ENCODE data around the gene NAT8.
"Not testable (repeated sequence)": the region's sequence is repeated elsewhere in the genome, so short reads cannot be mapped to it uniquely, and the experiment has no call there.

Gene NAT8

DNA sequence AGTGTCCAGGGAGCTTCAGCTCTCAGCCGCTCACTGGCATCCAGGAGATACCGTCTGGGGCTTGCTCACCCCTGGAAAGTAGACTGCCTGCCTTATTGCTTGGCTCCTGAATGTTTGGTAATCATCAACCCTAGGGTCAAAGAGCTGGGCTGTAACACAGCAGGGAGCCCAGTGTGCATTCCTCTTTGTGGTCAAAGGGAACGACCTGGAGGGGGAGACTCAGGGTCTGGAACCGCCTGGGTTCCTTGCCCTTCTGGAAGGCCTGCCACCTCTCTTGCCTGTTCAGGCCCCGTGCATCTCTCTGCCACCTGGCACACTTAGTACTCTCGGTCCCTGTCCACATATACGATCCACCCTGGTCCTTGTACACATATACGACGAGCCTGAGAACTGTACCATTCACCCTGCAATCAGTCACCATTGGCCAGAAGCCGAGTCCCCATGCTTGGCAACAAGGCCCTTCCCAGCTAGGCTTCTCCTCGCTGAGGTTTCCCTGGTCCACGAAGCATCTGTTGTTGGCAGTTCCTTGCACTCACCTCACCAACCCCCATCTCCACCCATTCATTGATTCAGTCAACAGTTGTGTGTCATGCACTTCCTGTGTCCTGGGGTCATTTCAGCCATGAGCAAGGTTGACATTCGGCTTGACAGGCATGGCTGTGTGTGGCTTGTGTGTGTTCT, at the start of gene NAT8:
Gene NAT8, minus strand, starts transcription at position 85 of the 681 bp plus-strand sequence. CDS start 794 bp downstream, outside the sequence.
- FAIRE-seq: no peak

DNA sequence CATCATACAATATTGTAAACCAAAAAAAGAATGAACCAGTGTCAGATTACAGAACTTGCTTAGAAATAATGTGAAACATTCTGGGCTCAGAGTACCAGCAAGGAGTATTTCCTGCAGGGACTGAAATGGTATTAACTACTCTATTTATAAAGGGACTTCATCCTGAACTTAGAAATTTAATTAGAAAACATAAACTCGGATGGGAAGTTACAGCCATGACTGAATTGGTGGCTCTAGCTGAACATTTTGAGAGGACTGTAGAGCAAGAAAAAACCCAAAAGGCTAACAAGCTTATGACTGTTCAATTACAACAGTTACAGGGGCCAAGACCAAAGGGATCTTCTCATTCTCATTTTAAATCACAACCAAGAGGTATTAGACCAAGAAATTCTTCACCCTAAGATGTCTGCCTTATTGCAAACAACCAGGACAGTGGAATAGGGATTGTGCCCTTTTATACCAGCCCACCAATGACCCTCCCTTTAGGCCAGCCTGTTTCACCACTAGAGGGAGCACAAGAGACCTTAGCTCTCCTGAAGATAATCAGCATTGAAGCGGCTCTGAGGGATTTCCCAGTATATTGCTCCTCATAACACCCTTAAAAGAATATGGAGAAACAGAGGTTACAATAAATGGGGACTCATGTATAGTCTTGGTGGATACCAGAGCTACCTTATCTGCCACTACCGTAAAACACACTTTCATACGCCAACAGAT, 48.3 kb upstream of the NAT8 start:
- FAIRE-seq: peak; percentile 37

- not testable (repeated sequence) for FAIRE-seq
Observed at GRCh38 chr2:73688494-73688893, 46.3 kb upstream of the NAT8 start.

- no peak for FAIRE-seq
Observed at GRCh38 chr2:73685764-73686438, 43.7 kb upstream of the NAT8 start.

GRCh38 chr2:73684905-73685304, 42.7 kb upstream of the NAT8 start:
- FAIRE-seq: not testable (repeated sequence)

DNA sequence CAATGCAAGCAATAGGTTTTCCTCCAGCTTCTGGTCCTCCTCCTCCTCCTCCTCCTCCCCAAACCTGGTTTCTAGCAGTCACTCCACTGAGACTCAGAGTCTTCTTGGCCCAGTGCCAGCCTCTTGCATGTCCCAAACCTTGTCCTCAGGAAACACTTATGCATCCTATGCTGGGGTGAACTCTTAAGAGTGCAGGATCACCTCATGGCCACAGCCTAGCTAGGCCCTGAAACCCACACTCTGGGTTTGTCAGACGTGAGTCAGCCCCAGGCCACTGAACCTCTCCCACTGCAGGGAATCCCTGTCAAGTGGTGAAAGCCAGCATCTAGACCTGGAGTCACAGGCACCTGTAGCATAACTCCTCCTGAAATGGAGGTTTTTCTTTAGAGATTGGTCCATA, 42.1 kb upstream of the NAT8 start:
- FAIRE-seq: not testable (repeated sequence)

DNA sequence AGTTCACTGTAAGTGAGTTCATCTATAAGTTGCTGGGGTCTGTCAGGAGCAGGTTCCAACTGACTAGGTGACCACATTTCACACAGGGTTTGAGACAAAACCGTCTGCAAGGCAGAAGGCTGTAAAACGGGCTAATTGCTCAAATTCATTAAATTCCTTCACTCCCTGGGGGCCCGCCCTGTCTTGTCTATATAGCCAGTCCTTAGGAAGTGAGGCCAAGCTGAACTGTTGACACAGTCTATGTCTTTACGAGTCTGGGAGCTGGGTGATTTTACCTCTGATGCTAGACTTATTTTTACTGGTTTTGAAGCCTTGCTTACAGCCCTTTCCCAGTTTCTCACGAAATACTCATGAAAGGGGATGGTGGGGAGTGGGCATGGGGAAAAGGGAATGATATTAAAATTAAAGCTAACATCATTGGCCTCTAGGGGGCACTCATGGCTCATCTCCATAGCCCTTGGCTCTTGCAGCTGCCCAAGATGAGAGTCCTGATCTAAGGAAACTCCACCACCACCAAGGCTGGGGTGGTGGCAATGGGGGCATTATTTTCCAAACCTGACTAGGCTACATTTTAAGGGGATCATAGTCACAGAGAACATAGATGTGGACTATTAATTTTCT, 37.8 kb upstream of the NAT8 start:
- not testable (repeated sequence) for FAIRE-seq

DNA sequence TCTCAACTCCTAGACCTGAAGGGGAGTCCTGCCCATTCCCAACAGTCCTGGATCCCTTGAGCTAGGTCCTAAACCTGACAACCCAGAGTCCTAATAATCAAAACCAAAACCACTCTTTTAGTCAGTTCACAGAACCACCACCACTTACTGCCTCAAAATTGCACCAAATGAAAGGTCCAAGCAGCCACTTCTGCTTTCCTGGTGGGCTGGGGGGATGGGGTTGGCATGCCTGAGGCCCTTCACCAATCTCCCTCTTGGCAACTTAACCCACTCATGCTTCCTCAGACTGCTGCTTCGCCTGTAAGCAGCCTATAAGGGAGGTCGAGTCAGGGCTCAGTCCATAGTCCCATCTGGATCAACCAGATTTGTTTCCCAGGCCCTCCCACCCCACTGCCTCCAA, 37.0 kb upstream of the NAT8 start:
- not testable (repeated sequence) for FAIRE-seq

DNA sequence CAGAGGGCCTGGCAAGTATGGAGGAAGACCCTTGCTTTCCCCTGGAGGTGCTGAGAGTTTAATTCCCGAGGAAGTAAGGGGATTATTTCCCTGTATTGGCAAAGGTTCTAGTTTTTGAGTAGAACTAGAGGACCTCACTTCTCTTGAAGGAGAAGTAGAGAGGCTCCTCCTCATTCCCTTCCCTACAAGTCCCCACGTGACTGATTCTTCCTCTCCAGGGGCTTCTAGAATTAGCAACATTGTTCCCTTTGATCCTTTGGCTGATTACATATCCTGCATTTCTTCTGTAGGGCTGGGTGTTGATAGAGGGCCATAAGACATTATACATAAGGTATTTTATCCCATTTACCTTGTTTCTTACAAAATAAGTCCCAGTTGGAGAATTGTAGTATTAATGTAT, 35.8 kb upstream of the NAT8 start:
- FAIRE-seq: not testable (repeated sequence)

- FAIRE-seq: not testable (repeated sequence)
Observed at GRCh38 chr2:73676211-73676610, 34.0 kb upstream of the NAT8 start.

DNA sequence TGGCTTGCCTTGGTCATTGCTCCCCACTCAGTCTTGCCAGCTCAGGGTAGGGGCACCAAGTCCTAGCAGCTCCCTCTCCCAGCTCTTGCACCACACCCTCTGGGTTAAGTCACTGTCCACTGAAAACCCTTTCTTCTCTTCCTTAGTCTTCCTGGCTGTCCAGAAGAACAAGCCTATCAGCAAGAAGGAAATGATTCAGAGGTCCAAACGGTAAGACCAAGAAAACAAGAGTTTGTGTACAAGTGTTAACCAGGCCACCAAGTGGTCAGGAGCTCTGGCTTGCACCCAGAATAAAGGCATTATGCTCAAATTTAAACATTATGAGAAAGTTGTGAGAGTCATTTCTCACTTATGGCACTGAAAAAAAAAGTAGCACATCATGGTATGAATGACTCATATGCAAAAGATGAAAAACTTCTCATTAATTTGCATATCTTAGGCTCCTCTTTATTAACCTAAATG, 32.5 kb upstream of the NAT8 start:
- FAIRE-seq: not testable (repeated sequence)

DNA sequence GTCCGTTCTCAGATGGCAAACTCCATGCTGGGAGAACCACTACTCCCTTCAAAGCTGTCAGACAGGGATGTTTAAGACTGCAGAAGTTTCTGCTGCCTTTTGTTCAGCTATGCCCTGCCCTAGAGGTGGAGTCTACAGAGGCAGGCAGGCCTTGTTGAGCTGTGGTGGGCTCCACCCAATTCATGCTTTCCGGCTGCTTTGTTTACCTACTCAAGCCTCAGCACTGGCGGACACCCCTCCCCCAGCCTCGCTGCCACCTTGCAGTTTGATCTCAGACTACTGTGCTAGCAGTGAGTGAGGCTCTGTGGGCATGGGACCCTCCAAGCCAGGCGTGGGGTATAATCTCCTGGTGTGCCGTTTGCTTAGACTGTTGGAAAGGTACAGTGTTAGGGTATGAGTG, 27.8 kb upstream of the NAT8 start:
- FAIRE-seq: not testable (repeated sequence)

DNA sequence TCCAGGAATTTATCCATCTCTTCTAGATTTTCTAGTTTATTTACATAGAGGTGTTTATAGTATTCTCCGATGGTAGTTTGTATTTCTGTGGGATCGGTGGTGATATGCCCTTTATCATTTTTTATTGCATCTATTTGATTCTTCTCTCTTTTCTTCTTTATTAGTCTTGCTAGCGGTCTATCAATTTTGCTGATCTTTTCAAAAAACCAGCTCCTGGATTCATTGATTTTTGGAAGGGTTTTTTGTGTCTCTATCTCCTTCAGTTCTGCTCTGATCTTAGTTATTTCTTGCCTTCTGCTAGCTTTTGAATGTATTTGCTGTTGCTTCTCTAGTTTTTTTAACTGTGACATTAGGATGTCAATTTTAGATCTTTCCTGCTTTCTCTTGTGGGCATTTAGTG, 25.0 kb upstream of the NAT8 start:
- not testable (repeated sequence) for FAIRE-seq

- FAIRE-seq: no peak
Observed at GRCh38 chr2:73654175-73654574, 12.0 kb upstream of the NAT8 start.

DNA sequence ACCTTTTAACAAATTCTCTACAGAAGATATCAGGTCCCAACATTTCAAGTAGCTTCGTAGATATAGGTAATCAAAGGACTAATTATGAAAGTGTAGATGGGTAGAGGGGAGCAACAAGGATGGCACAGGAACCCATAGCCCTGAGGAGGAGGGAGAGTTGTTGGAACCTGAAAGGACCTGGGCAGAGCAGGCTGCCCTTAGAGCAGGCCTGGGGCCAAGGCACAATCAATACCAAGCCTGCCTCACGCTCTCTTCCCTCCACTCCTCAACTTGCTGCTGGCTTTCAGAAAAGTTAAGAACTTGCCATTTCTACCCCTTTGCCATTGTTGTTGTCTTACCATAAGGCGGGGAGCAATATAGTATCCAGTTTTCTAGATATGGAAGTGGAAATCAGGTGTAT, 10.1 kb upstream of the NAT8 start:
- no peak for FAIRE-seq

DNA sequence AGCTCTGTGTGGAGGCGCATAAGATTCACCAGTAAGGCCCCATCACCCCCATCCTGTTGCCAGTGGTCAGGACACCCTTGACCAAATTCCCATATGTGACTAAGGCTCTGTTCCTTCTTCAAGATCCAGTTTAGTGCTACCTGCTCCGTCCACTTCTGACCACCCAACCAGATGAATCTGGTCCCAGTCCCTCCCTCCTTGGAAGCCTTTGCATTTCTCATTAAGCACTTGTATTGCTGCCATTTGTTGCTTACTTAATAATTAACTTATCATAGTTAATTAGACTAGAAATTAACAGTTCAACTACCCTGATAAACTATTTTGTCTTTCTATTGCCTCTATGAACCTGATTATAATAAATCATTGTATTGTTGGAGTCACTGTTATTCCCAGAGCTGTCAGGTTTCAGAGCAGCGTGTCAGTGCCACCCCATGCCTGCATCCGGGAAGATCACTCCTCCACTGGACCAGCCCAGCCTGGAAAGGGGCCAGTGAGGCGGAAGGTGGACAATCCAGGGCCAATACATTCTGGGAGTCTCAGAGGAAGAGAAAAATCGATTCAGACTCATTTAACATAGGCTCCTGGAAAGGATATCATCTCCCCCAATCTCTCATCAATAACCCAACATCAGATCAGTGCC, 9.5 kb upstream of the NAT8 start:
- FAIRE-seq: no peak

DNA sequence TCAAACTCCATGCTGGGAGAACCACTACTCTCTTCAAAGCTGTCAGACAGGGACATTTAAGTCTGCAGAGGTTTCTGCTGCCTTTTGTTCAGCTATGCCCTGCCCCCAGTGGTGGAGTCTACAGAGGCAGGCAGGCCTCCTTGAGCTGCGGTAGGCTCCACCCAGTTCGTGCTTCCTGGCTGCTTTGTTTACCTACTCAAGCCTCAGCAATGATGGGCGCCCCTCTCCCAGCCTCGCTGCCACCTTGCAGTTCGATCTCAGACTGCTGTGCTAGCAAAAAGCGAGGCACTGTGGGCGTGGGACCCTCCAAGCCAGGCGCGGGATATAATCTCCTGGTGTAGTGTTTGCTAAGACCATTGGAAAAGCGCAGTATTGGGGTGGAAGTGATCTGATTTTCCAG, 5.5 kb upstream of the NAT8 start:
- not testable (repeated sequence) for FAIRE-seq

DNA sequence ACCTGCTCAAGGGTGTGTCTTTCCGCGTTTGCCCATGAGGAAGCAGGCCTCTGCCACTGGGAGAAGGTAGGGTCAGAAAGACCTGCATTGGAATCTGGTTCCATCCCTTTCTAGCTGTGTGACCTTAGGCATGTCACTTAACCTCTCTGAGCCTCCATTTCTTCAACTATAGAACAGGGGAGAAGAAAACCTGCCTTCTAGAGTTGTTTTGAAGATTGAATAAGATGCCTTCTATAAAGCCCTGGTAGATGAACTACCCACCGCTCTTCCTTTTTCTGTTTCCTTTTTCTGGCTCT, 507 bp downstream of the NAT8 start:
- FAIRE-seq: no peak

DNA sequence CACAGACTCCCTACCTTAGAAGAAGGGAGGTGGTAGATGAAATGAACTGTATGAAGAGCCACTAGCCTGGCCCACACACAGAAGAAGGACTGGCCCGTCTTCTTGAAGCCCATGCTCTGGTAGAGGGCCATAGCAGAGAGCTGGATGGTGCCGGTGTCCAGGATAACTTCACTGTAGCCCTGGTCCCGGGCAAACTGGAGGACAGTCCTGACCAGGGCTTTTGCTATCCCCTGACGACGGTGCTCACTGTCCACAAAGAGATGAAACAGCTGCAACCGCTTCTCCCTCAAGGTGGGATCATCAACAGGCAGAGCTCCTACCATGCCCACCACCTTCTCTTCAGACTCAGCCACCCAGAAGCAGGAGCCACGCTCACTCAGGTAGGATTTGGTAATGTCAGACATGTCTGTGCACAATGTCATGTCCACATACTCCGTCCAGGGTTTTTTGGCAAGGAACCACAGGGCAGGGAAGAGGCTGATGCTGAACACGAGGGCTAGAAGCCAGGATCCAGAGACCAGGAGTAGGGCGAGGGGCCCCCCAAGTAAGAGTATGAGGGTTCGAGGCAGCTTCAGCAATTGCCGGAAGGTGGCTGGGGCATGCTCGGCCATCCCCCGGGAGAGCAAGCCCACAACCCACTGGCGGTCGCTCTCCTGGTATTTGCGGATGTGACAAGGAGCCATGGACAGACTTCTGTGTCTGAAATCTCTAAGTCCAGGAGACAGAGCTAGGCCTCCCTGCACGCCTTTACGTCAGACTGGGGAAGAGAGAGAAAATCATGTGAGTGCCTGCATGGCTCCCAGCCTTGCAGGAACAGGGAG, 1.1 kb downstream of the NAT8 start:
- no peak for FAIRE-seq

DNA sequence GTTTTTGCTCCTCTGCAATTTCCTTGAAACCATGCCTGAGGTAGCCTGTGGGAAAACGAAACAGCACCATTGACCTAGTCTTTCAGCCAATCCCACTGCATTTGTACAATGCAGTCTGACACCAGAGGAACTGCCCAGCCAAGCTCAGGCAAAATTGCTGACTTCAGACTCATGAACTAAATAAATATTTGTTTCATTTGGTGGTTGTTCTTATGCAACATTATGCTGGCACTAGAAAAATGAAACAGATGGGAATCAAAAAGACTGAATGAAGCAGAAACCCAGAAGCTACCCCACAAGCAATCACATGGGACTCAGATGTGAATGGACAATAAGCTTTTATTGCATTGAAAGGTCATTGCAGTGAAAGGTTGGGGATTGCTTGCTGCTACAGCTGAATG, 1.7 kb downstream of the NAT8 start:
- no peak for FAIRE-seq

- no peak for FAIRE-seq
Observed at GRCh38 chr2:73638429-73638828, 3.8 kb downstream of the NAT8 start.

GRCh38 chr2:73636977-73637376, 5.2 kb downstream of the NAT8 start:
- FAIRE-seq: not testable (repeated sequence)
